SU-DHL-6 (cell line): ENCODE data around the gene PFN3.
A peak's percentile ranks its signal among the peaks of the same experiment; 100 is the strongest.

Experiments used
- H2AFZ ChIP-seq: fragments of 200-600 bp; sonication (generic); 2 replicates; pipeline ENCODE4 v1.6.1; 2014; ENCODE audit warnings: low read depth, mild to moderate bottlenecking, moderate library complexity, mixed read lengths, antibody characterized with exemption, low read length; ENCODE audit not compliant: severe bottlenecking
- H3F3A ChIP-seq: fragments of 200-600 bp; shearing (Covaris generic); 2 replicates; pipeline ENCODE4 v1.6.0; 2016; ENCODE audit warnings: antibody characterized with exemption, mild to moderate bottlenecking; ENCODE audit not compliant: insufficient read depth
- H3K27ac ChIP-seq: fragments of 200-600 bp; sonication (generic); 2 replicates; pipeline ENCODE4 v1.5.1; 2016; ENCODE audit warnings: low read depth, mild to moderate bottlenecking, low read length, moderate library complexity, mixed read lengths
- H3K27me3 ChIP-seq: fragments of 200-600 bp; sonication (generic), shearing (Covaris generic); 2 replicates; pipeline ENCODE4 v1.6.0; 2014; ENCODE audit warnings: mild to moderate bottlenecking, low read length
- H3K36me3 ChIP-seq: fragments of 200-600 bp; sonication (generic); 2 replicates; pipeline ENCODE4 v1.6.1; 2014; ENCODE audit warnings: mild to moderate bottlenecking, low read length, mixed read lengths
- H3K4me2 ChIP-seq: fragments of 300-600, 200-600 bp; shearing (Covaris generic), sonication (generic); 2 replicates; pipeline ENCODE4 v1.6.0; 2014; ENCODE audit warnings: low read length, low read depth, mild to moderate bottlenecking; ENCODE audit not compliant: poor library complexity, severe bottlenecking
- H3K4me3 ChIP-seq: fragments of 200-600 bp; sonication (generic); 2 replicates; pipeline ENCODE4 v1.5.1; 2014; ENCODE audit warnings: antibody characterized with exemption, low read length, mild to moderate bottlenecking, mixed read lengths; ENCODE audit not compliant: insufficient read depth, poor library complexity, severe bottlenecking
- H3K79me2 ChIP-seq: fragments of 200-600 bp; sonication (generic); 2 replicates; pipeline ENCODE4 v1.6.1; 2014; ENCODE audit warnings: mild to moderate bottlenecking, low read length, moderate library complexity; ENCODE audit not compliant: insufficient read depth
- H3K9ac ChIP-seq: fragments of 200-600 bp; sonication (generic); 2 replicates; pipeline ENCODE4 v1.7.0; 2014; ENCODE audit warnings: mild to moderate bottlenecking, low read length
- H3K9me2 ChIP-seq: fragments of 200-600 bp; sonication (generic); replicated peaks from 2 replicates; pipeline ENCODE4 v1.6.1; 2014; ENCODE audit warnings: low read length; ENCODE audit not compliant: insufficient read depth
- H3K9me3 ChIP-seq: fragments of 200-600 bp; sonication (generic); 2 replicates; pipeline ENCODE4 v1.6.1; 2014; ENCODE audit warnings: low read length, mixed read lengths; ENCODE audit not compliant: insufficient read depth
- H4K20me1 ChIP-seq: fragments of 200-600 bp; sonication (generic); 2 replicates; pipeline ENCODE4 v1.6.1; 2014; ENCODE audit warnings: low read depth, mild to moderate bottlenecking, antibody characterized with exemption, low read length, moderate library complexity, mixed read lengths
- CTCF ChIP-seq: fragments of 200-600 bp; sonication (generic); IDR thresholded peaks from one replicate; pipeline ENCODE4 v1.5.1; 2017; ENCODE audit warnings: antibody characterized with exemption, mild to moderate bottlenecking, low read length, moderate library complexity; ENCODE audit not compliant: insufficient read depth, poor library complexity, severe bottlenecking
- EZH2phosphoT487 ChIP-seq: fragments of 200-600 bp; sonication (generic), shearing (Covaris generic); conservative IDR thresholded peaks from 2 replicates; pipeline ENCODE4 v1.6.1; 2018; ENCODE audit warnings: mild to moderate bottlenecking, antibody characterized with exemption, low read length, moderate library complexity, mixed read lengths

The PFN3 gene

GRCh38 chr5:177430140-177430951 lies 29.9 kb upstream of the PFN3 start:
- no peaks in the 10 kb centered on the region for H3K9me2 ChIP-seq
- no peaks in the 10 kb centered on the region; the same call in 1 of the 2 replicates for H4K20me1 ChIP-seq
- TF ChIP-seq CTCF (no peak), EZH2phosphoT487 (no peak)
- peak overlapping the region; percentile 71 for H3K4me2 ChIP-seq
- no peak overlapping the region for H3K4me3 ChIP-seq
- no peak overlapping the region for H2AFZ ChIP-seq
- H3F3A ChIP-seq: peaks cover 52% of the 10 kb centered on the region
- peaks cover 22% of the 10 kb centered on the region for H3K79me2 ChIP-seq
- H3K27me3 ChIP-seq: no peaks in the 10 kb centered on the region
- peak overlapping the region; percentile 48 for H3K9ac ChIP-seq
- H3K27ac ChIP-seq: peak overlapping the region; percentile 95
- no peaks in the 10 kb centered on the region for H3K9me3 ChIP-seq
- H3K36me3 ChIP-seq: no peaks in the 10 kb centered on the region

GRCh38 chr5:177429248-177430040 lies 29.0 kb upstream of the PFN3 start:
- Histone ChIP-seq H3K36me3 (no peaks in the 10 kb centered on the region), H4K20me1 (no peaks in the 10 kb centered on the region; the same call in 1 of the 2 replicates), H3K4me3 (peak overlapping the region; percentile 0), H3K9me2 (no peaks in the 10 kb centered on the region), H3F3A (peaks cover 52% of the 10 kb centered on the region), H3K79me2 (peaks cover 22% of the 10 kb centered on the region), H2AFZ (no peak overlapping the region), H3K27me3 (no peaks in the 10 kb centered on the region), H3K9me3 (no peaks in the 10 kb centered on the region), H3K9ac (peak overlapping the region; percentile 68; the same call in 1 of the 2 replicates), H3K4me2 (peak overlapping the region; percentile 71), H3K27ac (peak overlapping the region; percentile 95)
- TF ChIP-seq CTCF (no peak), EZH2phosphoT487 (no peak)

GRCh38 chr5:177428574-177429217 lies 28.2 kb upstream of the PFN3 start:
- Histone ChIP-seq H4K20me1 (no peaks in the 10 kb centered on the region; the same call in 1 of the 2 replicates), H3K9me2 (no peaks in the 10 kb centered on the region), H3K27ac (peak overlapping the region; percentile 95), H3F3A (peaks cover 52% of the 10 kb centered on the region), H3K9ac (peak overlapping the region; percentile 68), H3K9me3 (no peaks in the 10 kb centered on the region), H3K79me2 (peaks cover 22% of the 10 kb centered on the region), H3K36me3 (no peaks in the 10 kb centered on the region), H3K4me3 (peak overlapping the region; percentile 0), H3K27me3 (no peaks in the 10 kb centered on the region), H2AFZ (no peak overlapping the region), H3K4me2 (peak overlapping the region; percentile 71)
- TF ChIP-seq EZH2phosphoT487: no peak
